Activated CD8-positive, alpha-beta memory T cell treated with anti-CD3 and anti-CD28 coated beads, Interleukin-2, amount 50 U/mL, for 24 hours (primary cell): ENCODE data around the gene LEMD3.

Experiments used
- DNase-seq: peaks from one replicate; pipeline ENCODE4 v3.0.0-alpha.2; 2020; ENCODE audit errors: extremely low read depth

Gene LEMD3

DNA sequence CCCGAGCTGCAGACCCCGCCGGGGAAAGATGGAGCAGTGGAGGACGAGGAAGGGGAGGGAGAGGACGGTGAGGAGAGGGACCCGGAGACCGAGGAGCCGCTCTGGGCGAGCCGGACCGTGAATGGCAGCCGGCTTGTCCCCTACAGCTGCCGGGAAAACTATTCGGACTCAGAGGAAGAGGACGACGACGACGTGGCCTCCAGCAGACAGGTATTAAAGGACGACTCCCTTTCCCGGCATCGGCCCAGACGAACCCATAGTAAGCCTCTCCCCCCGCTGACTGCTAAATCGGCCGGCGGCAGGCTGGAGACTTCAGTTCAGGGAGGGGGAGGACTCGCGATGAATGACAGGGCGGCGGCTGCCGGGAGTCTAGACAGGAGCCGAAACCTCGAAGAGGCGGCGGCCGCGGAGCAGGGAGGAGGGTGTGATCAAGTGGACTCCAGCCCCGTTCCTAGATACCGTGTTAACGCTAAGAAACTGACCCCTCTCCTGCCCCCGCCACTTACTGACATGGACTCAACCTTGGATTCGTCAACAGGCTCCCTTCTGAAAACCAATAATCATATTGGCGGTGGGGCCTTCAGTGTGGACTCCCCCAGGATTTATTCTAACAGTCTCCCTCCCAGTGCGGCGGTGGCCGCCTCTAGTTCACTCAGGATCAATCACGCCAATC lies 962 bp downstream of the LEMD3 start:
- DNase-seq, result no peak

DNA sequence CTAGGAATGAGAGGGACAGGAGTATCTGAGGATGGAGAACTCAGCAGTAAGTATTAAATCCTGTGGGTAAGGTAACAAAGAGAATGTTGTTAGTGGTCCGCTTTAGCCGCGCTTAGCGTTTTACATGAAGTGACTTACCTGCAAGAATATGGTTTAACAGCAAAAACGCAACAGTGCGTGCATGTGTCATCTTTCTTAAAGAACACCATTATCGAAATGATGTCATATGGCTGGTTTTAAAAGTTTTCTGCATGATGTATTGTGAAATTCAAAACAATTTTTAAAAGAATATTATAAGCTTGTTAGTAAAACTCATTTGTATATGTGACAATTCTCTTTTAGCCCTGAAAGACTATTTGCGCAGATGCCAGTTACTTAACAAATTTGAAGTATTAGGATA lies 1.7 kb downstream of the LEMD3 start:
- no peak for DNase-seq

DNA sequence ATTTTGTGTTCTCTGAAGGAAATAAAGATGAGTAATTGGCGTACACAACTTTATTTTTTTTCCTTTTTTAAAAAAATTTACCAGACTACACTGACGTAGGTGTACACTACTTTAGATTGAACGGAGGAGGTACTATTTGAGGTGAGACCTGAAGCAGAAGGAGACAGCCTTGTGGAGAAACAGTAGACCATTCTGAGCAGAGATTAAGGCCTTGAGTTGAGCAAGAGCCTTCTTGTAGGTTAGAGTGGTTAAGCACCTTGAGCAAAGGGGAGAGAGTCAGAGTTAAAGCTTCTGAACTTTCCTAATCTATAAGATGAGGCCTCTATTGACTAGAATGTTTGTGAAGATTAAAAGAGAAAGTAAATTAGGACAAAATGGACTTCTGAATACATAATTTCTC lies 2.5 kb downstream of the LEMD3 start:
- DNase-seq, result no peak

DNA sequence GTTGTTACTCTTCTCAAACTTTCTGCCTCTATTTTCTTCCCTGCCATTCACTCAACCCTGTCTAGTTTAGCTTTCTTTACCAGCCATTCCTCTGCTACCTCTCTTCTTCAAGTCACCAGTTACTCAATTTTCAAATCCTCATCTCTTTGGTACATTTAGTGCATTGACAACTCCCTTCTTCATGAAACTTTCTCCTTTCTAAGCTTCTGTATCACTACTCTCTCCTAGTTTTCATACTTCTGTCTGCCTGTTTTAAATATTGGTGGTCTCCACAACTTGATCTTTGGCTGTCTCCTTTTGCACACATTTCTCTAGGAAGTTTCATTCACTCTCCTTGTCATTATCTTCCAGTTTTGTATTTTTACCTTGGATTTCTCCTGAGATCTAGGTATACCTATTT lies 6.0 kb downstream of the LEMD3 start:
- DNase-seq, result no peak

DNA sequence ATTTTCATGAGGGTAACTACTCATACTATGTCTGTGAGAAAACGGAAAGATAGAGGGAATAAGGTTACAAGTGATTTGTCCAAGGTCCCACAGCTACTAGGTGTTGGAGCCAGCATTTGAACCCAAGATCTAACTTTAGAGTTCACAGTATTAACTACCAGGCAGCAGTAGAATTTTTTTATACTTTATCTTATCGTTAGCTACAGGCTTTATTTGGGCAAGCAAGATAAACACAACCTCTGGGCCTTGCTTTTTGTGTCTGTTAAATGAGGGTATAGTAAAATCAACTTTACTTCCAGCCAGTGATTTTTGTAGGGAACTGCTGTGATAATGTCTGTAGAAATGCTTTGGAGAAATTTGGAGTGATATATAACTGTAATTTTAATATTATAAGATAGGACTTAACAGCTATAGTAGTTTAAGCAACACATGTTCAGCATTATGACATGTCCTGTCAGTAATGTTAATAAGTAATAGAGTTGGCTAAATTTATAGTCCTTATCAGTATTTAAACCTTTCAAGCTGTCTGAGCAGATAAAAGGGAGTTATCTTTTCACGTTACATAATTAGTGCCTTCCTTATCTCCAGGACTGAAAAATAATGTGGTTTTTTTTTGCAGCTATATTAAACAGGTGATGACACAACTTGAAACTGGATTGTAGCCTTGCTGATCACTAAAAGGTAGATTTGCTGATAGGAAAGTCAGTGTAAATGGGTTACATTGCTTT lies 12.8 kb downstream of the LEMD3 start:
- DNase-seq, result no peak

DNA sequence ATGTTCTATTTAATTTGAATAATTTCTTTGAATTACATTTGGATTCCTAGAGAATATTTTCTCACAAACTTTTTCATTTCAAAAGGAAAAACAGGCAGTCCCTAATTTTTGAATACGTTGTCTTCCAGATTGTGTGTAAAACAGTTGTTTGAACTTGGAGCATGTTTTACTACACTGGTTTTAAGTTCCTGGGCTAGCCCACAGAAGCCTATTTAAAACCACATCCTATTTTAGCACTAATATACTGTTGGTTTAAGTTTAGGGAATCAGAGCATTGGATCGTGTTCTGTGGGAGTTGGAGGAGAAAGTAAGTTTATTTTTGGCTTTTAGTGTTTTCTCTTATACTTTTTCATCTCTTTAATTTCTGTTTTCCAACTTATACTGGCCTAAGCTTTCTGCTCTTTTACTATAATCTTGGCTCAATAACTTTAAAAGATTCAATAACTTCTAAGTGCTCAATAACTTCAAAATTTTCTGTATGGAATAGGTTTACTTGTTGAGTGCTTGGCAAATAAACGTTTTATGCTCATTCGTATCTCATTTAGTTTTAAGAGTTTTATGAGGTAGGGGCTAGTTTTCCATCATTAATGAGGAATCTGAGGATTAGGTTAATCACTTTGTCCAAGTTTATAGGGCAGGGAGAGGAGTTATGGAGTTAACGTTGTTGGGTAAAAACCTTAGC lies 14.9 kb downstream of the LEMD3 start:
- DNase-seq, result no peak

DNA sequence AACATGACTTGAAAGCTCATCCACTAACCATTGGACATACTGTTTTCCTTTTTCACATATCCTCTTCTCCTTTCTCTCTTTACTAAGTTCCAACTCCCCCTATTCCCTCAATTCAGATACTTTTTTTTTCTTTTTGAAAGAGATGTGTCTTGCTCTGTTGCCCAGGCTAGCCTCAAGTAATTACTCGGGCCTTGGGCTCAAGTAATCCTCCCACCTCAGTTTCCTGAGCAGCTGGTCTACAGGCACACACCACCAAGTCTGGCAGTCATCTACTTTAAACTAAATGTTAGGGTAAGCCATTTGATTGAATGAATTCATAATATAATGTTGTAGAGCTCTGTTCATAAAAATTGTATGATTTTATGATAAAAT lies 15.5 kb downstream of the LEMD3 start:
- DNase-seq, result no peak

DNA sequence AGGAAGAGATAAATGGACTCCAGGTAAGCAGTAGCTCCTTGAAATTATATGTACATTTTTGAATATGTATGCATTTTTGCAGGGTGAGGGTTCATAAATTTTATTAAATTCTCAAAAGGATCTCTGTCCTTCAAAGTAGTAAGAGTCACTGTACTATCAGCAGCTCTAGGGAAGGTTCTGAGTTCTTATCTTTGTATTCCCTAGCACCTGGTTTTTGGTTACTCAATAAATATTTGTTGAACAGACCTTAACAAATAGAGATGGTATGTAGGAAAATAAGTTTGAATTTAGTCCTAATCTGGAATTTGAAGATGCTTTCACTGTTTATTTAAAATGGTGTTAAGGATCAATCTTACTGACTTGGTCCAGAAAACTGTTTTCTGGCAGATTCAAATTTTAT lies 18.3 kb downstream of the LEMD3 start:
- DNase-seq, result no peak

DNA sequence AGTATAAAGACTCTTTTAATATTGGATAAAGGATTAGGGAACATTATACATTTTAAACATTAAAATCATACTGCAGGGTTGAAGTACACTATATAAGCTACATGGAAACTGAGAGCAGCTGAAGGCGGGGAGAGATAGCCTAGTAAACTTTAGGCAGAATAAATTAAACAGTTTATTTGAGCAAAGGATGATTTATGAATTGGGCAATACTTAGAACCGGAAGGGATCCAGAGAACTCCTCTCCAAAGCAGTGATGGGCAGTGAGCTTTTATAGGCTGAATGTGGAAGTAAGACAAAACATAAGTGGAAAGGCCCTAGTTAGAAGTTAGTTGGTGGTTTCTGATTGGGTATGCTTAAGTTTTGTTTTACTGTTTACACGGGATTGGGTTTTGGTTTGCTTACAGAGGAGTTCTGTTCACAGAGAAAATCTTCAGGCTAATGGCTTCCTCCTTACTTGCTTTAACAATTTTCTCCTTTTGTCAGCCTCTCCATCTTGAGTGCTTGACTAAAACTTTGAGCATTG lies 18.9 kb downstream of the LEMD3 start:
- DNase-seq, result no peak

DNA sequence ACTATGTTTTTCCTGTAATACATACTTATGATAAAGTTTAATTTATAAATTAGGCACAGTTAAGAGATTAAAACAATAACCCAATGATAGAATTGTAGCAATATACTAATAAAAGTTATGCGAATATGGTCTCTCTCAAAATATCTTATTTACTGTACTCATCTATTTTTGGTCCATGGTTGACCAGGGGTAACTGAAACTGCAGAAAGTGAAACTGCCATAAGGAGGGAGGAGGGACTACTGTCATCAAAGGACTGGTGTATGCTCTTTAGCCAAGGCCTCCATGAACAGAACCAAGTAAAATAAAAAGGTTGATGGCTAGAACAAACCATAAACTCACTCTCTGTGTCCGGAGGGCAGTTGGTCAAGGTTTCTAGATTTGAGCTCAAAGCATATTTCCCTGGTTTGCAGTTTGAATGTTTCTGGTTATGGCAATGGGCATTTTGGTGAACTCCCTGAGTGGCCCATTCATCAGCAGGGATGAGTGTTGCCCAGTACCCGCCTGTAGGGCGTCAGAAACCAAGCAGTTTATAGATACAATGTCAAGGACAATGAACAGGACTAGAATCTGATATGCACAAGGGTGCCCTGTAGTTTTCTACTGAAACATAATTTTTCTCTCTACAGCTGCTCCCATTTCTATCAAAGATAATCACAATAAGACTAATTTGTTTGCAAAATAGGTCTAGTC lies 19.8 kb downstream of the LEMD3 start:
- no peak for DNase-seq

DNA sequence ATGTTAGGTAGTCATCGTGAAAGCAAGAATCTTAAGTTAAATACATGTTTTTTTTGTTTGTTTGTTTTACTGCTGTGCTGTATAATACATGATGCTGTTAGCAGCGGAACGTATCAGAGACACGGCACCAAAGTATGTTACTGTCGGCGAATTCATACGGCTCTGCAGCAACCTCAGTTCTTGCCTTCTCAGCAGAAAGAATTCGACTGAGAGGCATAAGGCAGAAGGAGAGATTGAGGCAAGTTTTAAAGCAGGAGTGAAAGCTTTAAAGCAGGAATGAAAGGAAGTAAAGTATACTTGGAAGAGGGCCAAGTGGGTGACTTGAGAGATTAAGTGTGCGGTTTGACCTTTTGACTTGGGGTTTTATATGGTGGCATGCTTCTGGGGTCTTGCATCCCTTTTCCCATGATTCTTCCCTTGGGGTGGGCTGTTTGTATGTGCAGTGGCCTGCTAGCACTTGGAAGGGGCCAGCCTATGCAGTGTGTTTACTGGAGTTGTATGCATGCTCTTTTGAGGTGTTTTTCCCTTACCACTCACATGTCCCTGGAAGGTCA lies 23.7 kb downstream of the LEMD3 start:
- no peak for DNase-seq

DNA sequence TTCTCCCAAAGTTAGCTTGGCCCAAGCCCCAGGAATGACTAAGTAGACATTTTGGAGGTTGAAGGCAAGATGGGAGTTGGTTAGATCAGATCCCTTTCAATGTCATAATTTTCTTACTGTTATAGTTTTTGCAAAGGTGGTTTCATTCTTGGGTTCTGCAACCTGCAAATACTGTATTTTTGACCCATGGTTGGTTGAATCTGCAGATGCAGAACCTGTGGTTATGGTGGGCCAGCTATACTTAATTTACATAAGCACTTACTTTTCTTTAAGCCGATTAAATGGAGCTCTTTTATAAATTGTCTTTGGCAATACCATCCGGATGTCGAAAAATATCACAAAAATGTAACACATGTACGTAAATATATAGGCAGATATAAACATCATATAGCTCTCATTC lies 25.6 kb downstream of the LEMD3 start:
- no peak for DNase-seq

DNA sequence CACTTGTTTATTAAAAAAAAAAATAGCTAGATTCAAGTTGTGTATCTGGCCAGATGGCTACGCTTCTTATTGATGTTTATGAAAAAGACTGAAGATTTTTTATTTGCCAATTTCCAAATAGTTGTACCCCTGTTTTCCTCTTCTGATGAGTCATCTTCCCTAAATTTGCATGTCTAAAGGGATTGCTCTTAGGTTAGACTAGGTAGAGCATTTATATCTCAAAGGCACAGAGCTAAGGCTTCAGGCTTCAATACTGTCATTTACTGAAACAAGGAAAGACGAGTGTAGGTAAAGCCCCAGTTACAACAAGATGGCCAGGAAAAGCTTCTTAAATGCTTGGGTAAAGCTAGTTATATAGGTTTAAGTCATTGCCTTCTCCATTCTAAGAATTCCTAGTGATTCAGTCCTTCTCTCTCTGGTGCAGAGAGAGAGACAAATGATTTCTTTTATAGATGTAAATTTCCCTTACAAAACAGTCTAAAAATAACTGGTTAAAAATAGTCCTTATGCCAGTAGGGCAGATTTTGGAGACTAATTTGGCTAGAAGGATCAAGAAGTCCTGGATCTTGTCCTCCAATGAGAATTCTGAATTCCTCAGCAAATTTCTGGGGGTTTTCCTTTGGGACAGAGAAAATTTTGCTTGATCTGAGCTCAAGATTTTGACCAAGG lies 26.1 kb downstream of the LEMD3 start:
- DNase-seq, result no peak

DNA sequence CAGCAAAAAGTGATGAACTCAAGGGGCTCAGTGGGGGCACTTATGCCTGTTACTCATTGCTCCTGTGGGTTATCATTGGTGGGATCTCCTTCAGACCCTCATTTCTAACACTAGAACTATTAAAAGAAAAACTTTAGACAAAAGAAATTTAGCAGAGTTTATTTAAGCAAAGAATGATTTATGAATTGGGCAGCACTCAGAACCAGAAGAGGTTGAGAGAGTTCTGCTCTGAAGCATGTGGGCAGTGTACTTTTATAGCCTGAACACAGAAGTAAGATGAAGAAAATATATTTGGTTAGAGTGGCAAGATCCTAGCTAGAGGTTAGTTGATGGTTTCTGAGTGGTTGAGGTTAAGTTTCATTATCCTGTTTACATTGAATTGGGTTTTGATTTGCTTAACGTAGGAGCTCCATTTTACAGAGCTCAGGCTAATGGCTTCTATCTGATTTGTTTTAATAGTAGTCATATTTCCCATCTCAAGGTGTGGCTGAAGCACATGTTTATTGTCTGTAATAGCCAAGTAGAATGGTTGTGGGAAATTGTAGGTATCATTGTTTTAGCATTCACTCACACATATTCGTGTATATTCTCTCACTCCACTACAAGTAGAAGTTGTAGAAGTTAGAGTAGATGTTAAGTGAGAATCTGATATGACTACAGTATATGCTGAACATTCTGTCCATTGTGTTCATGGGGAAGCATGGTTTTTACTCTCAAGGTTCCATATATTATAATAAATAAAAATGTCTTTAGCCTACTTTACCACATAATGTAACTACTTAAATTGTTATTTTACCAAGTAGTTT lies 27.6 kb downstream of the LEMD3 start:
- no peak for DNase-seq

DNA sequence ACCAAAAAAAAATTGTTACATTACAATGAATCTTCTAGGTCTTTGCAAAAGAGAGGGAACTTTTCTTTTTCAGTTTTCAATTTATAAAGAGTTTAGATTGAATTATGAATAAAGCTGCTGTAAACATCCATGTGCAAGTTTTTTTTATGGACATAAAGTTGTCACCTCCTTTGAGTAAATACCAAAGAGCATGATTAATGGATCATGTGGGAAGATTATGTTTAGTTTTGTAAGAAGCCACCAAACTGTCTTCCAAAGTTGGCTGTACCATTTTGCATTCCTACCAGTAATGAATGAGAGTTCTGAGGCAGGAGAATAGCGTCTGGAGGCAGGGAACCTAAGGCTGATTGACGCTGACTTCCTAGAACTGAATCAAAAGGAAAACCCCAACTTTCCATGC lies 30.2 kb downstream of the LEMD3 start:
- DNase-seq, result no peak

DNA sequence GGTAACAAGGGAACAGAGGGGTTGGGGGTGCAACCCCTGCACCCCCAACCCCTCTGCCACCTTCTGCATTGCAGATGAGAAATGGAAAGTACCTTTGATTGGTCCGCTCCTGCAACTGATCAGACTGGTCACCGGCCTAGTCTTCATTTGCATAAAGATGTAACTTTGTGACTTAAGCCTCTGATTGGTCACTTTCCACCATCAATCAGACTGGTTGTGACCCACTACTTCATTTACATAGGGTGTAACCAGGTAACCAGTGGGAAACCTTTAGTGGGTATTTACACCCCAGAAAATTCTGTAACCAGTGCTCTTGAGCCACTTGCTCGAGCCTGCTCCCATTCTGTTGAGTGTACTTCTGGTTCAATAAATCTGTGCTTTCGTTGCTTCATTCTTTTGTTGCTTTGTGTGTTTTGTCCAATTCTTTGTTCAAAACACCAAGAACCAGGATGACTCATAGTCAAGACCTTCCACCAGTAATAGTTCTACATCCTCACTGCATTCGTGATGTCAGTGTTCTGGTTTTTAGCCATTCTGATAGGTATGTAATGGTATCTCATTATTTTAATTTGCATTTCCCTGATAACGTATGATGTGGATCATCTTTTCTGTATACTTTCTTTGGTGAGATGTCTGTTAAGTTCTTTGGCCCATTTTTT lies 30.8 kb downstream of the LEMD3 start:
- DNase-seq, result no peak

DNA sequence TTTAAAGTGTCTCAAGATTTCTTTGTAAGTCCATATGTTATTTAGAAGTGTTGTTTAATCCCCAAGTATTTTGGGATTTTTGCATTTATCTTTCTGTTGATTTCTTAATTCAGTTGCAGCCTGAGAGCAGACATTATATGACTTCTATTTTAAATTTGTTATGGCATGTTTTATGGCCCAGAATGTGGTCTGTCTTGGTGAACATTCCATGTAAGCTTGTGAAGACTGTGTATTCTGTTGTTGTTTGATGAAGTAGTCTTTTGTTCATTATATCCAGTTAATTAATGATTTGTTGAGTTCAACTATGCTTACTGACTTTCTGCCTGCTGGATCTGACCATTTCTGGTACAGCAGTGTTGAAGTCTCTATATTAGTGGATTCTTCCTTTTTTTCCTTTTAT lies 34.0 kb downstream of the LEMD3 start:
- DNase-seq, result no peak

DNA sequence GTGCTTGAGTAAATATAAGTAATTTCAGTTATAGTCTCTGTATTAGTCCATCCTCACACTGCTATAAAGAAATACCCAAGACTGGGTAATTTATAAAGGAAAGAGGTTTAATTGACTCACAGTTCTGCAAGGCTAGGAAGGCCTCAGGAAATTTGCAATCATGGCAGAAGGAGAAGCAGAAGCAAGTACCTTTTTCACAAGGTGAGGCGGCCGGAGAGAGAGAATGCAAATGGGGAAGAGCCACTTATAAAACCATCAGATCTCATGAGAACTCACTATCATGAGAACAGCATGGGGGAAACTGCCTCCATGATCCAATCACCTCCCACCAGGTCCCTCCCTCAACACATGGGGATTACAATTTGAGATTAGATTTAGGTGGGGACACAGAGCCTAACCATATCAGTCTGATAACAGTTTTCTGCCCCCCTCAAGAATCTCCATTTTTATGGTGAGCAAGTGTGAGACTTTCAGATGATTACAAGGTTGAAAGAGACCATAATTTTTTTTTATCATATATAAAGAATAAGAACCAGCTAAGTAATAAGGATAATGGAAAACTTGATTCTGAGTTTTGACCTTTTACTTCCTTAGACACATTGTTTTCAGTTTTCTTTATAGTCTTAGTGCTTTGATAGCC lies 35.6 kb downstream of the LEMD3 start:
- DNase-seq, result no peak

DNA sequence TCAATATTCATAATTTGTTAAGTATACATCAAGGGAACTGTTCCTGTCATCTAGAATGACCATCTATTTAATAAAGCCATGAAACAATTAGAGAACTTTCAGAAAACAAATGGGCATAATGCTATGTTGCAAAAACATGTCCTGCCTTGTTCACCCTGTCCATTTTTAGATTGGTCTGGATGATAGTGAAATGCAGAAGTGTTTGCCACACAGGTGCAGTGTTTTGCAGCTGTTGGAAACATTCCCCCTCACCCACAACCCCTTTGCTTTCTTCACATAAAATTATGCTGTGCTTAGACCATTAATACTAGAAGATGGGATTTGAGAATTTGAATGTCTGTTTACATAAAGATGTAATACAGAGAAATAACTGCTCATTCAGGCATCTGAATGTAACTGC lies 36.5 kb downstream of the LEMD3 start:
- DNase-seq, result no peak

DNA sequence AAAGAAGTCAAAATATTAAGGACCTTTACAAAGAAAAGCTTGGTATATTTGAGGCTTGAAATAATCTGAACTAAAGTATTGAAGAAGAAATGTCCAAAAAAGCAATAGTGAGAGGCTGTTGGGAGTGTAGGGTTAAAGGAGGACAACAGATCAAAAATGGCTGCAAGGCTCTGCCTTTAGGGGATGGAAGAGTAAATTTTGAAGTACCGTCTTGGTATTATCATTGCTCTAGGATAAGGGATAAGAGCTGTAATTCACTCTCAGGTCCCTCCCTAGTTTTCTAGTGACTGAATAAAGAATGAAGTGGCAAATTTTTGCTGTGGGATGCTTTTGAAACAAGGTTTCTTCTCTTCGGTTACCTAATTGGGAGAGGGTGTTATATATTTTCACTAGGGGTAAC lies 38.7 kb downstream of the LEMD3 start:
- DNase-seq, result no peak
